ENCODE data around the gene SMYD3. TPM values are rescaled to one million over a fixed set of nuclear protein-coding genes. Genes with fewer than 3 reads are reported as not detected.

Gene SMYD3
- total RNA-seq, 6 experiments from 2014 or later, result 6.3 to 10.0 (median 6.6) TPM

- 97% methylated on average over 14 of the region's 19 CpGs for WGBS (ENCODE audit: insufficient coverage, low coverage, low lambda C conversion rate, missing lambda C conversion rate)
- no peaks in the 10 kb centered on the region for H3K36me3 ChIP-seq
- DNase-seq (no peak), ATAC-seq (no peak)
- no peak overlapping the region for H3K27ac ChIP-seq
- TF ChIP-seq, protein P1, sequence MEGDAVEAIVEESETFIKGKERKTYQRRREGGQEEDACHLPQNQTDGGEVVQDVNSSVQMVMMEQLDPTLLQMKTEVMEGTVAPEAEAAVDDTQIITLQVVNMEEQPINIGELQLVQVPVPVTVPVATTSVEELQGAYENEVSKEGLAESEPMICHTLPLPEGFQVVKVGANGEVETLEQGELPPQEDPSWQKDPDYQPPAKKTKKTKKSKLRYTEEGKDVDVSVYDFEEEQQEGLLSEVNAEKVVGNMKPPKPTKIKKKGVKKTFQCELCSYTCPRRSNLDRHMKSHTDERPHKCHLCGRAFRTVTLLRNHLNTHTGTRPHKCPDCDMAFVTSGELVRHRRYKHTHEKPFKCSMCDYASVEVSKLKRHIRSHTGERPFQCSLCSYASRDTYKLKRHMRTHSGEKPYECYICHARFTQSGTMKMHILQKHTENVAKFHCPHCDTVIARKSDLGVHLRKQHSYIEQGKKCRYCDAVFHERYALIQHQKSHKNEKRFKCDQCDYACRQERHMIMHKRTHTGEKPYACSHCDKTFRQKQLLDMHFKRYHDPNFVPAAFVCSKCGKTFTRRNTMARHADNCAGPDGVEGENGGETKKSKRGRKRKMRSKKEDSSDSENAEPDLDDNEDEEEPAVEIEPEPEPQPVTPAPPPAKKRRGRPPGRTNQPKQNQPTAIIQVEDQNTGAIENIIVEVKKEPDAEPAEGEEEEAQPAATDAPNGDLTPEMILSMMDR (IDR thresholded peaks at IDR 0.05), result no peak
- TF ChIP-seq POLR2A (IDR thresholded peaks at IDR 0.05), result no peak
- no peaks in the 10 kb centered on the region for H3K9me3 ChIP-seq
- intact Hi-C loops (cut with DNase I), result no loop called here
- H3K4me3 ChIP-seq, result no peak overlapping the region
- H3K4me1 ChIP-seq, result no peaks in the 10 kb centered on the region
- H3K27me3 ChIP-seq, result no peaks in the 10 kb centered on the region
Observed at GRCh38 chr1:246418565-246419312, 88.3 kb downstream of the SMYD3 start.

- TF ChIP-seq, protein P1 (IDR thresholded peaks at IDR 0.05), result no peak
- TF ChIP-seq POLR2A (IDR thresholded peaks at IDR 0.05), result no peak
- no peaks in the 10 kb centered on the region for H3K27me3 ChIP-seq
- no peak overlapping the region for H3K27ac ChIP-seq
- no peak for DNase-seq
- H3K4me3 ChIP-seq, result no peak overlapping the region
- no peaks in the 10 kb centered on the region for H3K9me3 ChIP-seq
- 97% methylated on average over 3 of the region's 6 CpGs for WGBS (ENCODE audit: insufficient coverage, low coverage, low lambda C conversion rate, missing lambda C conversion rate)
- intact Hi-C loops (cut with DNase I), result no loop called here
- ATAC-seq, result no peak
- H3K4me1 ChIP-seq, result no peaks in the 10 kb centered on the region
- H3K36me3 ChIP-seq, result no peaks in the 10 kb centered on the region
Observed at GRCh38 chr1:246417813-246418564, 89.1 kb downstream of the SMYD3 start.

- H3K9me3 ChIP-seq, result no peaks in the 10 kb centered on the region
- DNase-seq (no peak), ATAC-seq (no peak)
- H3K4me1 ChIP-seq, result no peaks in the 10 kb centered on the region
- H3K36me3 ChIP-seq, result no peaks in the 10 kb centered on the region
- intact Hi-C loops (cut with DNase I), result no loop called here
- TF ChIP-seq, protein P1 (IDR thresholded peaks at IDR 0.05), result no peak
- no peak for TF ChIP-seq POLR2A (IDR thresholded peaks at IDR 0.05)
- no peak overlapping the region for H3K27ac ChIP-seq
- H3K4me3 ChIP-seq, result no peak overlapping the region
- no peaks in the 10 kb centered on the region for H3K27me3 ChIP-seq
- WGBS (ENCODE audit: insufficient coverage, low coverage, low lambda C conversion rate, missing lambda C conversion rate), result 61% methylated on average over 4 of the region's 4 CpGs
Observed at GRCh38 chr1:246417152-246417812, 89.8 kb downstream of the SMYD3 start.

DNA sequence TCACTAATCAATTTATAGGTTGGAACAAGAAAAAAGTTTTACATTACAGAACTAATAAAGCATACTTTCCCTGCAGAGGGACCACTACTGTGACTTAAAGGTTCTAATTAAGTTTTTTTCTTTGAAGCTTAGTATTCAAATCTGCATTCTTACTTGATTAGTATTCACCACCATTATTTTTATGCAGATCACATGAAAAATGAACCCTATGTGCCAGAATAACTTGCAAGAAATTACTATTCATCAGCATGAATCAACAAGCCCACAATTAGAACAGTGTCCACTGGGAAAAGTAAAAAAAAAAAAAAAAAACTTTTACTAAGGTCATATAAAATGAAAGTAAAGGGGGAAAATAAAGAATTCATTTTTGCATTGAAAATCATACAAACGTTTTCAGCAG is 90.8 kb downstream of the SMYD3 start:
- no peak for ATAC-seq
- no peak for TF ChIP-seq POLR2A (IDR thresholded peaks at IDR 0.05)
- TF ChIP-seq, protein P1 (IDR thresholded peaks at IDR 0.05), result no peak
- H3K36me3 ChIP-seq, result no peaks in the 10 kb centered on the region
- no peaks in the 10 kb centered on the region for H3K27me3 ChIP-seq
- intact Hi-C loops (cut with DNase I), result no loop called here
- H3K27ac ChIP-seq, result no peak overlapping the region
- WGBS (ENCODE audit: insufficient coverage, low coverage, low lambda C conversion rate, missing lambda C conversion rate), result 60% methylated on average over 1 of the region's 1 CpG
- H3K9me3 ChIP-seq, result no peaks in the 10 kb centered on the region
- no peak overlapping the region for H3K4me3 ChIP-seq
- no peaks in the 10 kb centered on the region for H3K4me1 ChIP-seq
- no peak for DNase-seq
